HEK293 (cell line): Measurements from ENCODE around the gene ENDOU.

Source experiments
- CTCF ChIA-PET: fragments of 350-600 bp; formaldehyde crosslinking; extraction: SDS; loops from one replicate; lab custom pipeline; 2021; ENCODE audit warnings: antibody characterized with exemption; lab: Yijun Ruan, JAX
- POLR2A ChIA-PET: fragments of 300-600 bp; formaldehyde crosslinking; extraction: SDS; loops from one replicate; lab custom pipeline; 2020; ENCODE audit warnings: antibody characterized with exemption, inconsistent platforms; lab: Yijun Ruan, JAX
- H3K27ac ChIP-seq: fragments of 200-500 bp; sonication (Bioruptor generic); 2 replicates; pipeline ENCODE4 v1.5.1; 2014; ENCODE audit warnings: low read depth, low read length, control low read depth, inconsistent platforms; ENCODE audit errors: extremely low read depth
- H3K36me3 ChIP-seq, 2 experiments: fragments of 200-500 bp in 1 of 2; sonication (Bioruptor generic) in 1 of 2; 1 replicate in 1 of 2; 2 replicates in 1 of 2; pipeline ENCODE4 v1.5.1; 2014 to 2017; ENCODE audit warnings: inconsistent platforms in 2 of 2, low read length in 2 of 2; ENCODE audit not compliant: control insufficient read depth in 2 of 2, insufficient read depth in 1 of 2
- H3K4me1 ChIP-seq: fragments of 200-500 bp; sonication (Bioruptor generic); 2 replicates; pipeline ENCODE4 v1.5.1; 2014; ENCODE audit warnings: mild to moderate bottlenecking, low read length, inconsistent platforms; ENCODE audit not compliant: control insufficient read depth, insufficient read depth
- H3K4me3 ChIP-seq: 2 replicates; pipeline ENCODE4 v1.5.1; 2011; ENCODE audit warnings: low read depth, mild to moderate bottlenecking, control low read depth, low read length, moderate library complexity
- H3K9me3 ChIP-seq: fragments of 200-500 bp; sonication (Bioruptor generic); 2 replicates; pipeline ENCODE4 v1.5.1; 2014; ENCODE audit warnings: low read depth, low read length, inconsistent platforms; ENCODE audit not compliant: control insufficient read depth, insufficient read depth
- FEZF1 ChIP-seq: fragments of 450-650 bp; formaldehyde crosslinking; IDR thresholded peaks from 2 replicates; pipeline ENCODE4 v1.5.1; 2016; ENCODE audit warnings: missing biosample characterization, missing genetic modification characterization
- ZBTB20 ChIP-seq: fragments of 450-650 bp; formaldehyde crosslinking; IDR thresholded peaks from 2 replicates; pipeline ENCODE4 v1.5.1; 2016; ENCODE audit warnings: missing biosample characterization, missing genetic modification characterization
- ZIC2 ChIP-seq: fragments of 450-650 bp; formaldehyde crosslinking; IDR thresholded peaks from 2 replicates; pipeline ENCODE4 v1.5.1; 2016; ENCODE audit warnings: missing biosample characterization, missing genetic modification characterization
- ZNF140 ChIP-seq: fragments of 450-650 bp; formaldehyde crosslinking; IDR thresholded peaks from 2 replicates; pipeline ENCODE4 v1.5.1; 2016; ENCODE audit warnings: missing biosample characterization, missing genetic modification characterization
- ZNF239 ChIP-seq: fragments of 450-650 bp; formaldehyde crosslinking; IDR thresholded peaks from 2 replicates; pipeline ENCODE4 v1.5.1; 2016; ENCODE audit warnings: missing biosample characterization, missing genetic modification characterization
- ZNF341 ChIP-seq: fragments of 450-650 bp; formaldehyde crosslinking; IDR thresholded peaks from 2 replicates; pipeline ENCODE4; 2016; ENCODE audit warnings: low read depth, missing biosample characterization, missing genetic modification characterization
- ZNF600 ChIP-seq: fragments of 450-650 bp; formaldehyde crosslinking; IDR thresholded peaks from 2 replicates; pipeline ENCODE4 v1.5.1; 2016; ENCODE audit warnings: missing biosample characterization, missing genetic modification characterization
- ZNF629 ChIP-seq: fragments of 450-650 bp; formaldehyde crosslinking; IDR thresholded peaks from 2 replicates; pipeline ENCODE4 v1.5.1; 2017; ENCODE audit warnings: missing biosample characterization, missing genetic modification characterization
- ZNF768 ChIP-seq: fragments of 450-650 bp; formaldehyde crosslinking; IDR thresholded peaks from 2 replicates; pipeline ENCODE4 v1.5.1; 2018; ENCODE audit warnings: missing biosample characterization, mild to moderate bottlenecking, missing genetic modification characterization
- ZSCAN16 ChIP-seq: fragments of 450-650 bp; formaldehyde crosslinking; IDR thresholded peaks from 2 replicates; pipeline ENCODE4 v1.5.1; 2016; ENCODE audit warnings: missing biosample characterization, missing genetic modification characterization
- TF ChIP-seq, protein P1 (sequence below): fragments of 450-650 bp; formaldehyde crosslinking; conservative IDR thresholded peaks from 2 replicates; pipeline ENCODE4 v1.5.1; 2016; ENCODE audit warnings: low read depth, missing biosample characterization, missing genetic modification characterization
- TF ChIP-seq, protein P2 (sequence below): fragments of 450-650 bp; formaldehyde crosslinking; IDR thresholded peaks from 2 replicates; pipeline ENCODE4 v1.5.1; 2016; ENCODE audit warnings: missing biosample characterization, missing genetic modification characterization
- TF ChIP-seq, protein P3 (sequence below): fragments of 450-650 bp; formaldehyde crosslinking; IDR thresholded peaks from 2 replicates; pipeline ENCODE4 v1.5.1; 2016; ENCODE audit warnings: missing biosample characterization, missing genetic modification characterization
- TF ChIP-seq, protein P4 (sequence below): fragments of 450-650 bp; formaldehyde crosslinking; IDR thresholded peaks from 2 replicates; pipeline ENCODE4 v1.5.1; 2016; ENCODE audit warnings: missing biosample characterization, missing genetic modification characterization
- TF ChIP-seq, protein P5 (sequence below): fragments of 450-650 bp; formaldehyde crosslinking; IDR thresholded peaks from 2 replicates; pipeline ENCODE4 v1.5.1; 2016; ENCODE audit warnings: missing biosample characterization, missing genetic modification characterization

The ENDOU gene

DNA sequence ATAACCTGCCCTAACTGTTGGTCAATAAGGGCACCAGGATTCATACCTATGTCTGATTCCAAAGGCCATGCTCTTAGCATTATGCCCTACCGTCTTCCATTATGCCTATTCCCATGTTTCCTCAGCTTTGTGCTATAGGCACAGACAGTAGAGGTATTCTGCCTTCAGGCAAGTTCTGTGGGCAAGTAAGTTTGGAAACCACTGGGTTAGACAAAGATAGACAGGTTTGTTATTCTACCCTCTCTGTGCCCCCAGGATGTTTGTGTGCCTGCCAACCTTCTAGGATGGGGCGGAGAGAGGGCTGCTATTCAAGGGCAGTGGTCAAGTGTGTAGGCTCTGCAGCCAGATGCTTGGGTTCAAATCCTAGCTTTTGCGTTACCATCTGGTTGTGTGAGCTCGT lies 28.8 kb upstream of the ENDOU start (continued):
- TF ChIP-seq, protein P1, sequence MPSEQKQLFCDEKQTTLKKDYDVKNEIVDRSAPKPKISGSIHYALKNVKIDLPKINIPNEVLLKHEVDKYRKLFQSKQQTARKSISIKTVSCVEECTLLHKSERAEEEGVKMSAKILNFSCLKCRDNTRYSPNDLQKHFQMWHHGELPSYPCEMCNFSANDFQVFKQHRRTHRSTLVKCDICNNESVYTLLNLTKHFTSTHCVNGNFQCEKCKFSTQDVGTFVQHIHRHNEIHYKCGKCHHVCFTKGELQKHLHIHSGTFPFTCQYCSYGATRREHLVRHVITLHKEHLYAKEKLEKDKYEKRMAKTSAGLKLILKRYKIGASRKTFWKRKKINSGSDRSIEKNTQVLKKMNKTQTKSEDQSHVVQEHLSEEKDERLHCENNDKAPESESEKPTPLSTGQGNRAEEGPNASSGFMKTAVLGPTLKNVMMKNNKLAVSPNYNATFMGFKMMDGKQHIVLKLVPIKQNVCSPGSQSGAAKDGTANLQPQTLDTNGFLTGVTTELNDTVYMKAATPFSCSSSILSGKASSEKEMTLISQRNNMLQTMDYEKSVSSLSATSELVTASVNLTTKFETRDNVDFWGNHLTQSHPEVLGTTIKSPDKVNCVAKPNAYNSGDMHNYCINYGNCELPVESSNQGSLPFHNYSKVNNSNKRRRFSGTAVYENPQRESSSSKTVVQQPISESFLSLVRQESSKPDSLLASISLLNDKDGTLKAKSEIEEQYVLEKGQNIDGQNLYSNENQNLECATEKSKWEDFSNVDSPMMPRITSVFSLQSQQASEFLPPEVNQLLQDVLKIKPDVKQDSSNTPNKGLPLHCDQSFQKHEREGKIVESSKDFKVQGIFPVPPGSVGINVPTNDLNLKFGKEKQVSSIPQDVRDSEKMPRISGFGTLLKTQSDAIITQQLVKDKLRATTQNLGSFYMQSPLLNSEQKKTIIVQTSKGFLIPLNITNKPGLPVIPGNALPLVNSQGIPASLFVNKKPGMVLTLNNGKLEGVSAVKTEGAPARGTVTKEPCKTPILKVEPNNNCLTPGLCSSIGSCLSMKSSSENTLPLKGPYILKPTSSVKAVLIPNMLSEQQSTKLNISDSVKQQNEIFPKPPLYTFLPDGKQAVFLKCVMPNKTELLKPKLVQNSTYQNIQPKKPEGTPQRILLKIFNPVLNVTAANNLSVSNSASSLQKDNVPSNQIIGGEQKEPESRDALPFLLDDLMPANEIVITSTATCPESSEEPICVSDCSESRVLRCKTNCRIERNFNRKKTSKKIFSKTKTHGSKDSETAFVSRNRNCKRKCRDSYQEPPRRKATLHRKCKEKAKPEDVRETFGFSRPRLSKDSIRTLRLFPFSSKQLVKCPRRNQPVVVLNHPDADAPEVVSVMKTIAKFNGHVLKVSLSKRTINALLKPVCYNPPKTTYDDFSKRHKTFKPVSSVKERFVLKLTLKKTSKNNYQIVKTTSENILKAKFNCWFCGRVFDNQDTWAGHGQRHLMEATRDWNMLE = no peak
- TF ChIP-seq, protein P2, sequence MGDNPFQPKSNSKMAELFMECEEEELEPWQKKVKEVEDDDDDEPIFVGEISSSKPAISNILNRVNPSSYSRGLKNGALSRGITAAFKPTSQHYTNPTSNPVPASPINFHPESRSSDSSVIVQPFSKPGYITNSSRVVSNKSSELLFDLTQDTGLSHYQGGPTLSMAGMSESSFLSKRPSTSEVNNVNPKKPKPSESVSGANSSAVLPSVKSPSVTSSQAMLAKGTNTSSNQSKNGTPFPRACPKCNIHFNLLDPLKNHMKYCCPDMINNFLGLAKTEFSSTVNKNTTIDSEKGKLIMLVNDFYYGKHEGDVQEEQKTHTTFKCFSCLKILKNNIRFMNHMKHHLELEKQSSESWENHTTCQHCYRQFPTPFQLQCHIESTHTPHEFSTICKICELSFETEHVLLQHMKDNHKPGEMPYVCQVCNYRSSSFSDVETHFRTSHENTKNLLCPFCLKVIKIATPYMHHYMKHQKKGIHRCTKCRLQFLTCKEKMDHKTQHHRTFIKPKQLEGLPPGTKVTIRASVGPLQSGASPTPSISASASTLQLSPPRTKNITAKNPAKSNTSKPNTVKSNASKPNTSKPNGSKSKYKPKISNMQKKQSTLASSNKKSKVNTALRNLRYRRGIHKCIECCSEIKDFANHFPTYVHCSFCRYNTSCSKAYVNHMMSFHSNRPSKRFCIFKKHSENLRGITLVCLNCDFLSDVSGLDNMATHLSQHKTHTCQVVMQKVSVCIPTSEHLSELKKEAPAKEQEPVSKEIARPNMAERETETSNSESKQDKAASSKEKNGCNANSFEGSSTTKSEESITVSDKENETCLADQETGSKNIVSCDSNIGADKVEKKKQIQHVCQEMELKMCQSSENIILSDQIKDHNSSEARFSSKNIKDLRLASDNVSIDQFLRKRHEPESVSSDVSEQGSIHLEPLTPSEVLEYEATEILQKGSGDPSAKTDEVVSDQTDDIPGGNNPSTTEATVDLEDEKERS (tag by site-specific recombination) = no peak
- TF ChIP-seq ZNF140 (no peak), ZNF629 (tag by site-specific recombination) (no peak), ZIC2 (no peak)
- TF ChIP-seq, protein P3, sequence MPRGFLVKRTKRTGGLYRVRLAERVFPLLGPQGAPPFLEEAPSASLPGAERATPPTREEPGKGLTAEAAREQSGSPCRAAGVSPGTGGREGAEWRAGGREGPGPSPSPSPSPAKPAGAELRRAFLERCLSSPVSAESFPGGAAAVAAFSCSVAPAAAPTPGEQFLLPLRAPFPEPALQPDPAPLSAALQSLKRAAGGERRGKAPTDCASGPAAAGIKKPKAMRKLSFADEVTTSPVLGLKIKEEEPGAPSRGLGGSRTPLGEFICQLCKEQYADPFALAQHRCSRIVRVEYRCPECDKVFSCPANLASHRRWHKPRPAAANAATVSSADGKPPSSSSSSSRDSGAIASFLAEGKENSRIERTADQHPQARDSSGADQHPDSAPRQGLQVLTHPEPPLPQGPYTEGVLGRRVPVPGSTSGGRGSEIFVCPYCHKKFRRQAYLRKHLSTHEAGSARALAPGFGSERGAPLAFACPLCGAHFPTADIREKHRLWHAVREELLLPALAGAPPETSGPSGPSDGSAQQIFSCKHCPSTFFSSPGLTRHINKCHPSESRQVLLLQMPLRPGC (tag by site-specific recombination) = no peak

DNA sequence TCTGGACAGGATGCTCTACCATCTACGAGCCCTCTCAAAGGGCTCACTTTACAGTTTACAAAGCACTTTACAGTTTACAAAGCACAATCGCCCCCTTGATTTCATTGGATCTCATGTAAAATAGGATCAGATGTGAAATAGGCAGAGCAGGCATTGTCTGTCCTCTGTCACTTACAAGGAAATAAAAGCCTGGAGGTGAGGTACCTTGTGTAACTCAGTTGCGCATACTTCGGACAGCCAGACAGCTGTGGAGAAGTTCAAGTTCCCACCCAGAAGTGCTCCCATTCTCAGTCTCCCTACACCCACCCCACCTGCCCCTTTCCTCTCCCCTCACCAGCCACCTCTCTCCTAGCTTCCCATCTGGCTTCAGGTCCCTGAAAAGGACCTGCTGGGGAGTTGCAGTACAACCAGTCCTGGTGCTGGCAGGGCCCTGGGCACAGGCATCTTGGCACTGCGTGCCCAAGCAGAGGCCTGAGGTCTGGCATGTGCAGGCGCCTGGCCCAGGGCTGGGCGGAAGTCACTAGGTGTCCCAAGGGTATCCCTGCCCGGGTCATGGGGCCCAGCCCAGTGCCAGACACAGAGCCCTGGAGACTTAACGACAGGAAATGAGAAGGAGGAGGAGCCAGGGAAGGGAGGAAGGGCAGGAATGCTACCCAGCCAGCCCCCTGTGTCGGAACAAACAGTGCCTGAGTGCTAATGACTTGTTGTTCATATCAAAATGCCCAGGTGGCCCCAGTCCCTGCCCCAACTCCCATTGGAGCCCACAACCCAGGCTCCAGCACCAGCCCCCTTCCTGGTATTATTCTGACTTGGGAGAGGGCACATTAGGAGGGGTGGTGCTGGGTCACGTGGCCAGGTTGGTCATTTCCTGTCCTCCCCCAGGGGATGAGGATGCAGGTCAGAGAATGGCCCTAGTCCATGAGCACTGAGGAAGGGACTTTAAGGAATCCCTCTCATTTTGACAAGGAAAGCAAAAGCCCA lies 28.0 kb upstream of the ENDOU start:
- CTCF ChIA-PET = interaction anchor here (1.0 to 14.1 kb wide), 6 partner anchors 11 to 84 kb away, joined by 3 to 241 read pairs (median 11); no protein-coding TSS in a partner anchor
- peaks cover 4% of the 10 kb centered on the region; the same call in 1 of the 2 replicates for H3K4me1 ChIP-seq
- no peak for TF ChIP-seq ZNF239
- peak; percentile 70 for TF ChIP-seq ZNF600 (tag by site-specific recombination)
- TF ChIP-seq ZNF768 = no peak
- TF ChIP-seq, protein P4, sequence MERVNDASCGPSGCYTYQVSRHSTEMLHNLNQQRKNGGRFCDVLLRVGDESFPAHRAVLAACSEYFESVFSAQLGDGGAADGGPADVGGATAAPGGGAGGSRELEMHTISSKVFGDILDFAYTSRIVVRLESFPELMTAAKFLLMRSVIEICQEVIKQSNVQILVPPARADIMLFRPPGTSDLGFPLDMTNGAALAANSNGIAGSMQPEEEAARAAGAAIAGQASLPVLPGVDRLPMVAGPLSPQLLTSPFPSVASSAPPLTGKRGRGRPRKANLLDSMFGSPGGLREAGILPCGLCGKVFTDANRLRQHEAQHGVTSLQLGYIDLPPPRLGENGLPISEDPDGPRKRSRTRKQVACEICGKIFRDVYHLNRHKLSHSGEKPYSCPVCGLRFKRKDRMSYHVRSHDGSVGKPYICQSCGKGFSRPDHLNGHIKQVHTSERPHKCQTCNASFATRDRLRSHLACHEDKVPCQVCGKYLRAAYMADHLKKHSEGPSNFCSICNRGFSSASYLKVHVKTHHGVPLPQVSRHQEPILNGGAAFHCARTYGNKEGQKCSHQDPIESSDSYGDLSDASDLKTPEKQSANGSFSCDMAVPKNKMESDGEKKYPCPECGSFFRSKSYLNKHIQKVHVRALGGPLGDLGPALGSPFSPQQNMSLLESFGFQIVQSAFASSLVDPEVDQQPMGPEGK (tag by site-specific recombination) = no peak
- TF ChIP-seq FEZF1 (tag by site-specific recombination) = 0 out of 2 replicates have a peak, but pooled peaks have one; percentile 13
- TF ChIP-seq, protein P5, sequence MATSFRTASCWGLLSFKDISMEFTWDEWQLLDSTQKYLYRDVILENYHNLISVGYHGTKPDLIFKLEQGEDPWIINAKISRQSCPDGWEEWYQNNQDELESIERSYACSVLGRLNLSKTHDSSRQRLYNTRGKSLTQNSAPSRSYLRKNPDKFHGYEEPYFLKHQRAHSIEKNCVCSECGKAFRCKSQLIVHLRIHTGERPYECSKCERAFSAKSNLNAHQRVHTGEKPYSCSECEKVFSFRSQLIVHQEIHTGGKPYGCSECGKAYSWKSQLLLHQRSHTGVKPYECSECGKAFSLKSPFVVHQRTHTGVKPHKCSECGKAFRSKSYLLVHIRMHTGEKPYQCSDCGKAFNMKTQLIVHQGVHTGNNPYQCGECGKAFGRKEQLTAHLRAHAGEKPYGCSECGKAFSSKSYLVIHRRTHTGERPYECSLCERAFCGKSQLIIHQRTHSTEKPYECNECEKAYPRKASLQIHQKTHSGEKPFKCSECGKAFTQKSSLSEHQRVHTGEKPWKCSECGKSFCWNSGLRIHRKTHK = no peak
- 0 out of 2 replicates have a peak, but pooled peaks have one; percentile 30 for TF ChIP-seq ZNF341
- TF ChIP-seq ZBTB20 (tag by site-specific recombination) = peak; percentile 66
- TF ChIP-seq ZSCAN16 (tag by site-specific recombination) = peak; percentile 80; the same call in 1 of the 2 replicates
- no peak overlapping the region; the same call in 1 of the 2 replicates for H3K27ac ChIP-seq
- POLR2A ChIA-PET = interaction anchor here (0.6 to 0.9 kb wide), 2 partner anchors 85 to 1756 kb away, joined by 3 read pairs; no protein-coding TSS in a partner anchor
- H3K9me3 ChIP-seq = no peaks in the 10 kb centered on the region
- no peaks in the 10 kb centered on the region for H3K36me3 ChIP-seq
- H3K4me3 ChIP-seq = no peak overlapping the region
